SU-DHL-6 (cell line): ENCODE data around the gene NRG3.

Source experiments
- CTCF ChIP-seq: fragments of 200-600 bp; sonication (generic); IDR thresholded peaks from one replicate; pipeline ENCODE4 v1.5.1; 2017; ENCODE audit warnings: antibody characterized with exemption, mild to moderate bottlenecking, low read length, moderate library complexity; ENCODE audit not compliant: insufficient read depth, poor library complexity, severe bottlenecking
- EZH2phosphoT487 ChIP-seq: fragments of 200-600 bp; sonication (generic), shearing (Covaris generic); conservative IDR thresholded peaks from 2 replicates; pipeline ENCODE4 v1.6.1; 2018; ENCODE audit warnings: mild to moderate bottlenecking, antibody characterized with exemption, low read length, moderate library complexity, mixed read lengths

- TF ChIP-seq CTCF (no peak), EZH2phosphoT487 (no peak)
Measured at GRCh38 chr10:82284180-82284579, 409.2 kb downstream of the NRG3 start.
